ENCODE results near the gene FUT6.
"Not testable (repeated sequence)": the region's sequence is repeated elsewhere in the genome, so short reads cannot be mapped to it uniquely, and the experiment has no call there.

The FUT6 gene, protein sequence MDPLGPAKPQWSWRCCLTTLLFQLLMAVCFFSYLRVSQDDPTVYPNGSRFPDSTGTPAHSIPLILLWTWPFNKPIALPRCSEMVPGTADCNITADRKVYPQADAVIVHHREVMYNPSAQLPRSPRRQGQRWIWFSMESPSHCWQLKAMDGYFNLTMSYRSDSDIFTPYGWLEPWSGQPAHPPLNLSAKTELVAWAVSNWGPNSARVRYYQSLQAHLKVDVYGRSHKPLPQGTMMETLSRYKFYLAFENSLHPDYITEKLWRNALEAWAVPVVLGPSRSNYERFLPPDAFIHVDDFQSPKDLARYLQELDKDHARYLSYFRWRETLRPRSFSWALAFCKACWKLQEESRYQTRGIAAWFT

DNA sequence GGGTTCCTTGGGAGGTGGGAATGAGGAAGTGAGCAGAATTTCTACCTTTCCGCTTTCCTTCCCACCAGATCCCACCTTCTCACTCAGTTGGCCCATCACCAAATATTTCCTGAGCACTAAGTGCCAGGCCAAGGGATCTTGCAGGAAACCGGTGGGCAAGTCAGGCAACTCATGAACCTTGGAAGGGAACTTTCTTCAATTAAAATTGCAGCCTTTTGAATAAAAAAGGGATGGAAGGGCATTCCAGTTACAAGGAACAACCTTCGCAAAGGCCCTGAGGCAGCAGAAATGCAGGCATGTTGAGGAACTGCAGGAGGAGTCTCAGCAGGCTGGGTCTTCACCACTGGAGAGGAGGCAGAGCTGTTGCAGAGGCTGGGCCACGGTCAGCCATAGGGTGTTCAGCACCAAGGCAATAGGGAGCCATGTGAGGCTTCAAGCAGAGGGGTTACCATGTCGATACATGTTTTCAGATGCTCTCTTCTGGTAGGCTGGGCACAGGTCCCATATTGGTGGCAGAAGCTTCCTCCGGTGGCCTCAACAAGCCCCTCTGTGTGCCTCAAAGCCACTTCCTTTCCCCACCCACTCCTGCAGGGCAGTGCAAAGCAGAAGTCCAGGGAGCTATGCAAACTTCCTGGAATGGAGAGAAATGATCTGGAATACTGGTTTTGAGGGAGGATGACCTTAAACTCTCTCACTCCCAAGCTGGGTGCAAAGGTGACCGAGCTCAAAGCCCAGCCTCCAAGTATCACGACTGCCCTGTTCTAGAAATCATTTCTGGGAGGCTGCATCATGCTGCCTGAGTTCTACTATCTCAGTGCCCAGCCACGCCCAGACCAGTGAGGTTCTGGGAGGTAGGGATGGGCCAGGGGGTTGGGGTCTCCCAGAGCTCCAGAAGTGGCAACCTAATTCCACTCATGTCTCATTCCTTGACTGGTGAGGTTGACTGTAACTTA, at the start of gene FUT6:
FUT6 (minus strand) TSS at position 638 of the 953 bp plus-strand sequence. CDS start 7,135 bp downstream, outside the sequence.
- no peak for DNase-seq

DNA sequence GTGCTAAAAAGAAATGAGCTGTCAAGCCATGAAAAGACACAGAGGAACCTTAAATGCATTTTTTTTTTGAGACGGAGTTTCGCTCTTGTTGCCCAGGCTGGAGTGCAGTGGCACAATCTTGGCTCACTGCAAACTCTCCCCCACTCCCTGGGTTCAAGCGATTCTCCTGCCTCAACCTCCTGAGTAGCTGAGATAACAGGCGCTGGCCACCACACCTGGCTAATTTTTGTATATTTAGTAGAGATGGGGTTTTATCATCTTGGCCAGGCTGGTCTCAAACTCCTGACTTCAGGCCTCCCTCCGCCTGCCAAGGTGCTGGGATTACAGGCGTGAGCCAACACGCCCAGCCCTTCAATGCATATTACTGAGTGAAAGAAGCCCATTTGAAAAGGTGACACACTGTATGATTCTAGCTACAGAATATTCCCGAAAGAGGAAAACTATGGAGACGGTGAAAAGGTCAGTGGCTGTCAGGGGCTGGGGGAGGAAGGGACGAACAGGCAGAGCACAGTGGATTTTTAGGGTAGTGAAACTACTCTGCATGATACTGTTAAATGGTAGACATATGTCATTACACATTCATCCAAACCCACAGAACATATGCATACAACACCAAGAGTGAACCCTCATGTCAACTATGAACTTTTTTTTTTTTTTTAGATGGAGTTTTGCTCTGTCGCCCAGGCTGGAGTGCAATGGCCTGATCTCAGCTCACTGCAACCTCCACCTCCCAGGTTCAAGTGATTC, 44.7 kb upstream of the FUT6 start:
- DNase-seq: not testable (repeated sequence)

DNA sequence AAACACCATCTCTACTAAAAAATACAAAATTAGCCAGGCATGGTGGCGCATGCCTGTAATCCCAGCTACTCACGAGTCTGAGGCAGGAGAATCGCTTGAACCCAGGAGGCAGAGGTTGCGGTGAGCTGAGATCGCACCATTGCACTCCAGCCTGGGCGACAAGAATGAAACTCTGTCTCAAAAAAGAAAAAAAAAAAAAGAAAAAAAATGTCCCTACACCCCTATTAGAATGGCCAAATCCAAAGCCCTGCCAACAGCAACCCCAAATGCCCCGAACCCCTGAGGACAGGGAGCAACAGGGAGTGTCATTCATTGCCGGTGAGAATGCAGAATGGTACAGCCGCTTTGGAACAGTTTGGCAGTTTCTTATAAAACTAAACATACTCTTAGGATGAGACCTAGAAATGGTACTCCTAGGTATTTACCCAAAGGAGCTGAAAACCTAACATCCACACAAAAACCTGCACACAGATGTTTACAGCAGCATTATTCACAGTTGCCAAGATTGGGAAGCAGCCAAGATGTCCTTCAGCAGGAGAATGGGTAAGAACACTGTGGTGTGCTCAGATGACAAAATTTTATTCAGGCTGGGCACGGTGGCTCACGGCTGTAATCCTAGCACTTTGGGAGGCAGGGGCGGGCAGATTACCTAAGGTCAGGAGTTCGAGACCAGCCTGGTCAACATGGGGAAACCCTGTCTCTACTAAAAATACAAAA, 43.8 kb upstream of the FUT6 start:
- not testable (repeated sequence) for DNase-seq

DNA sequence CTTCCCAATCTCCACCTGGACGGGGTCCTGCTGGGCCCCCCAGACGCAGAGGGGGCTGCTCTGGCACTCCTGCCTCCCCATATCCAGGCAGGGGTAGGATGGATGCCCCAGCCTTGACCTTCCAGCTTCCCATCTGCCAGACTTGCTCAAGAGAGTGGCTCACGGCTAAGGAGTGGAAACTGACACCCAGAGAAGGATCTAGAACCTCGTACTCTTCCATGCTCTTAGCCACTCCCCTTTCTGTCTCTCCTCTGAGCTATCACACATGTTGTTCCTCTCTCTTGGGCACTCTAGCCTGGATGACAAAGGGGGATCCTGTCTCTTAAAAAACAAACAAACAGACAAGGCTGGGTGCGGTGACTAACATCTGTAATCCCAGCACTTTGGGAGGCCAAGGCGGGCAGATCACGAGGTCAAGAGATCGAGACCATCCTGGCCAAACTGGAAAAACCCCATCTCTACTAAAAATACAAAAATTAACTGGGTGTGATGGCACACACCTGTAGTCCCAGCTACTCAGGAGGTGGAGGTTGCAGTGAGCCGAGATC, 43.0 kb upstream of the FUT6 start:
- DNase-seq: no peak

DNA sequence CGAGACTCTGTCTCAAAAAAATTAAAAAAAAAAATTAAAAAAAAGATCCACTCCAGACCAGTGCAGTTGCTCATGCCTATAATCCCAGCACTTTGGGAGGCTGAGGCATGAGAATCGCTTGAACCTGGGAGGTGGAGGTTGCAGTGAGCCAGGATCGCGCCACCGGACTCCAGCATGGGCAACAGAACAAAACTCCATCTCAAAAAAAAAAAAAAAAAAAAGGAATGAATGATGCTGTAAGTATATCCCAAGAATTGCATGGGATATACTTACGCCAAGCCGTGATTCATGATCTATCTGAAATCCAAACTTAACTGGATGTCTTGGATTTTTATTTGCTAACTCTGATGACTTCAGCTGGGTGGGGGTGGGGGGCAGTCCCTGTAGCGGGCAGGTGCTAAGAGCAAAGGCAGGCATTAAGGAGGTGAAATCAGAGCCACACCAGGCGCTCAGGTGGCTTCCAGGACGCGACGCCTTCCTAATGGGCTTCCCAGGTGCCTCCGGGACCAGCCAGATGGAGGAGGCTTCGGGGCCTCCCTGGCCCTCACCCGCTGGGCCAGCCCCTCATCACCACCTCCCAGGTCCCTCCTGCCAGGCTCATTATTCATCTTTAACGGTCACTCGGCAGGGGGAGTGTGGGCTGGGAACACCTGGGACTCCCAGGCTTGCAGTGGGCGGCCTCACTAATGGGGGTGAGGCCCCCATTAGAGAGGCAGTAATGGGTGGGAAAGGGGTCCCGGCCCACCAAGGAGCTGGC, 42.2 kb upstream of the FUT6 start:
- no peak for DNase-seq

DNA sequence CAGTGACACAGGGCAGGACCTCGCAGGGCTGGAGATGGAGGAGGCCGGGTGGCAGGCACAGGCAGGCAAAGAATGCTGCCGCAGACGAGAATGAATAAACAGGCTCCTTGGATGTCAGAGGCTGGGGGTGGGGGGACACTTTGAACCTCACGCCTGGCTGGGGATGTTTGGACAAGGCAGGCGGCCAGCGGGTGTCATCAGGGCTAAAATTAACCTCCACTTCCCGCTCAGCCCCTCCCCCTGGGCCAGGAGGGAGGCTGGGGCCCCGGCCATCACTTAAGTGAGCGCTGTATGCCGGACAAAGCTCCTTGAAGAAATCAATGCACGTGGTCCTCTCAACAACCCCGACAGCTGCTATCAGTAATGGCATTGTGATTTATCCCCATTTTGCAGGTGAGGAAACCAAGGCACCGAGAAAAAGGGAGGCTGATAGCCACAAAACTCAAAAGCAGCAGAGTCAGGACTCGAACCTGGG, 41.1 kb upstream of the FUT6 start:
- DNase-seq: no peak

DNA sequence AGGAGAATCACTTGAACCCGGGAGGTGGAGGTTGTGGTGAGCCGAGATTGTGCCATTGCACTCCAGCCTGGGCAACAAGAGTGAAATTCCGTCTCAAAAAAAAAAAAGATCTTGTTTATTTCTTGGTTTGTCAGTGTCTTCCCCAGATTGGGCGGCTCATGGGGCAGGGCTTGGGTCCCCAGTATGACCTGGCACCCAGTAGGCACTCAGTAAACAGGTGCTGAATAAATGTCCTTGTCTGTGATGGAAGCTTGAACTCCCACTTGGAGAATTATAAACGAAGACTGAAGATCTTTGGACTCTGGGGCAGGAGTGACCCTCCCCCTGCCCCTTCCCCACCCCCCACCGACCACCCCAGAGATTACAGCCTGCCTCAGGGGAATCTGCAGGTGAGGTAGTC, 40.7 kb upstream of the FUT6 start:
- no peak for DNase-seq

DNA sequence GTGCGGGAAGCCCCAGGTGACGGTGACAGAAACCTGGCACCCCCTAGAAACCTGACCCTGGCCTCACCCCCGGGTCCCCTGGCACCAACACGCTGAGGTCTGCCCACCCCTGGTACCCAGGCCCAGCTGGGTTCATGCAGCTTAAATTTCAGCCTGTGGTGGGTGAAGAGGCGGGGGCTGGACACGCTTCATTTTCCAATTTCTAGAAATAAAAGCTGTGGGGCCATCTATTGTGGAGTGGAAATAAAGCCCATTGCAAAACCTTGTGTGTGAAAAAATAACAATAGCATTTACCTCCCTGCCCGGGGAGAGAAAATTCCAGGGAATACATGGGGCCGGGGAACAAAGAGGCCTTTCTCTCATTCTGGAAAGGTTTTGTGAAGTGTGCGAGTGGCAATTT, 38.4 kb upstream of the FUT6 start:
- DNase-seq: no peak

DNA sequence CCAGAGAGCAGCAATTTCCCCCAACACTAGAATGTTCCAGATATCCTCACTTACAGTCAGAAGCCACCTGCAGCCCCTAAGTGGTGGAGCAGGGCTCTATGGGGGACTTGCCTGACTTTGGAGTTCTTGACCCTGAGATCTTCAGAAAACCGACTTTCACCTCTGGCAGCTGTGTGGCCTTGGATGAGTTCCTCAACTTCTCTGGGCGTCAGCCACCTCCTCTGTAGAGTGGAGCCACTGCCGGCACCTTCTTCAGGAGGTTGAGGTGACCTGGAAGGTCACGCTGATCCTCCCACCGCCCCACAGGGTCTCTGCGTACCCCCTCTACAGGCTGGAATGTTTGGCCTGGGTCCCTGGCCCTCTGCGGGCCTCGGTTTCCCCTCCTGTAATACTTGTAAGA, 37.9 kb upstream of the FUT6 start:
- no peak for DNase-seq

DNA sequence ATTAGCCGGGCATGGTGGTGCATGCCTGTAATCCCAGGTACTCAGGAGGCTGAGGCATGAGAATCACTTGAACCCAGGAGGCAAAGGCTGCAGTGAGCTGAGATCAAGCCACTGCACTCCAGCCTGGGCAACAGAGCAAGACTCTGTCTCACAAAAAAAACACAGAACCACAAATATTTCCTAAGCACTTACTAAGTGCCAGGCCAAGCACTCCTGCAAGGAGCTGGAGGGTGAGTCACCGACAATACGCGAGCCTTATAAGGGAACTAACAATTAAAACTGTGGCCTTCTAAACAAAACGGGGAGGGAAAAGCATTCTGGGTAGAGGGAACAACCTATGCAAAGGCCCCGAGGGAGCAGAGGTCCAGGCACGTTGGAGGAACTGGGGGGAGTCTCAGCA, 35.0 kb upstream of the FUT6 start:
- DNase-seq: not testable (repeated sequence)

DNA sequence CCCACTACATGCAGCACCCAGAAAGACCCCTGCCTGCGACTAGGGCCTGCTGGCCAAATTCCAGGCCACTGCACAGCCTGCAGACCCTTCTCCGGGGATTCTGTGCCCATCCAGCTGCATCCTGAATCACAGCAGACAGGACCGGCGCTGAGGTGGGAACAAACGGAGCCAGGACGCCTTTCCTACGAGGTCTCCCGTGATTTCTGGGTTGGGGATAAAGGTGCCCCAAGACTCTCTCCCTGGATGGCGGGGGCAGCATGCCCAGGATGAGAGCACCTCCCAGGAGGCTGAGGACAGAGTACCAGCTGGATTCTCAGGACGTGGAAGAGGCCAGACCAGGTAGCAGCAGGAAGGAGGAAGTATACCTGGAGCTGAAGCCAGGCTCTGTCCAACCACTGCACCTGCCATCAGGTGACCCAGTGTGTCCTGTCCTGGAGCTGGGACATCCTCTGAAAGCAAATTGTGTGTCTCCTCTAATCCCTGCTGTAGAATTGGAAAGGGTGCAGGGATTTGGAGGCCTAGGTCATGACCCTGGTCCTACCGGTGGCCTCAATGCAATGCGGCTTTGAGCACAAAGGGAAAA, 34.2 kb upstream of the FUT6 start:
- no peak for DNase-seq

DNA sequence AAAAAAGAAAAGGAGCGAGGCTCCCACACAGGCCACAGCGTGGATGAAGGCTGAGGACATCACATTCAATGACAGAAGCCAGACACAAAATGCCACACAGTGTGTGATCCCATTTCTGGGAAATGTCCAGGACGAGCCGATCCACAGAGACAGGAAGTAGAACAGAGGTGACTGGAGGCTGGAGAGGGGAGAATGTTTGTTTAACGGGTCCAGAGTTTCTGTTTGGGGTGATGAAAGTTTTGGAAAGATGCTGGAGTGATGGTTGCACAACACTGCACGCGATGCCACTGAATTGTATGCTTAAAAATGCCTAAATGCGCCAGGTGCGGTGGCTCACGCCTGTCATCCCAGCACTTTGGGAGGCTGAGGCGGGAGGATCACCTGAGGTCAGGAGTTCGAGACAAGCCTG, 31.5 kb upstream of the FUT6 start:
- no peak for DNase-seq

DNA sequence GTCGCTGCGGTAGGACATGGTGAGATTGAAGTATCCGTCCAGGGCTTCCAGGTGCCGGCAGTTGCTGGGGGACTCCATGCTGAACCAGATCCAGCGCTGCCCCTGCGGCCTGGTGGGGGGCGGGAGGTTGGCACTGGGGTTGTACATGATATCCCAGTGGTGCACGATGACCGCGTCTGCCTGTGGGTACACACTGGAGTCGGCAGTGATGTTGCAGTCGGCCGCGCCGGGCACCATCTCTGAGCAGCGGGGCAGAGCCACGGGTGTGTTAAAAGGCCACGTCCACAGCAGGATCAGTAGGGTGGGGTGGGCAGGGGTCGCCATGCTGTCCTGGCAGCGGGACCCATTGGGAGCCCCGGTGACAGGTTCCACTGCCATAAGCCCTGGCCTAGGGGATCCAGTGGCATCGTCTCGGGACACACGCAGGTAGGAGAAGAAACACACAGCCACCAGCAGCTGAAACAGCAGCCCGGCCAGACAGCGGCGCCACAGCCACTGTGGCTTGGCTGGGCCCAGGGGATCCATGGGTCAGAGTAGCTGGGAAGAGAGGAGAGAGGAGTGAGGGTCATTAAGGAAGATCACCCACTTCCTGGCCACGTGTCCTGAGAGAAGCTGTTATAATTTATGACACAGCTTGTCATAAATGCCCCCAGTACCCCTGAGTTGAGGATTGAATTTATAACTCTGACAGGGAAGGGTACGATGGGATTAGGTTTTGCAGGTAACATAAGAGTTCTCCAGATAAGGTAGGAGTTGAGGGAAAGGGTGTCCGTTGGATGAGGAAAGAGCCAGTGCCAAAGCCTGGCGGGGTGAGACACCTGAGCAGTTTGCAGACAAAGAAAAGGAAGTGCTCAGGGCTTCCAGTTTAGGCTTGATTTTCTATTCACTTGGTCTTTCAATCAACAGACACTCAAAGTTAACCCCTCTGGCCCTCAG, 28.0 kb upstream of the FUT6 start:
- DNase-seq: no peak

DNA sequence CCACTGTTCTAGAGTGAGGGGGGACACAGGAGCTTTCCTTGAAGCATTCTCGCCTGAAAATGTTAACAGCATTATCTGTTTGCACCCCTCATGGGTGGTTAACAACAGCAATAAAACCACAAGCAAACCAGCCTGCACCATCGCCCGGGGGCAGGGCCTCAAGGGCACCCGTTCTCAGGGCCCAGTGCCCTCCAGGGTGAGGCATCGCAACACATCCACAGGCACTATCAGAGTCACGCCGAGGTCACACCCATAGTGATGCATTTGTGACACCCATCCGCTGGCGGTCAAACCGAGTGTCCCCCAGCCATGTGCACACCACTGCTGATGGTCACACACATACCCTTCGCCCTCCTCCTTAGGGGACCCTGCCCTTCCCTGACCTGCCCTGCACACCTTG, 26.3 kb upstream of the FUT6 start:
- no peak for DNase-seq

DNA sequence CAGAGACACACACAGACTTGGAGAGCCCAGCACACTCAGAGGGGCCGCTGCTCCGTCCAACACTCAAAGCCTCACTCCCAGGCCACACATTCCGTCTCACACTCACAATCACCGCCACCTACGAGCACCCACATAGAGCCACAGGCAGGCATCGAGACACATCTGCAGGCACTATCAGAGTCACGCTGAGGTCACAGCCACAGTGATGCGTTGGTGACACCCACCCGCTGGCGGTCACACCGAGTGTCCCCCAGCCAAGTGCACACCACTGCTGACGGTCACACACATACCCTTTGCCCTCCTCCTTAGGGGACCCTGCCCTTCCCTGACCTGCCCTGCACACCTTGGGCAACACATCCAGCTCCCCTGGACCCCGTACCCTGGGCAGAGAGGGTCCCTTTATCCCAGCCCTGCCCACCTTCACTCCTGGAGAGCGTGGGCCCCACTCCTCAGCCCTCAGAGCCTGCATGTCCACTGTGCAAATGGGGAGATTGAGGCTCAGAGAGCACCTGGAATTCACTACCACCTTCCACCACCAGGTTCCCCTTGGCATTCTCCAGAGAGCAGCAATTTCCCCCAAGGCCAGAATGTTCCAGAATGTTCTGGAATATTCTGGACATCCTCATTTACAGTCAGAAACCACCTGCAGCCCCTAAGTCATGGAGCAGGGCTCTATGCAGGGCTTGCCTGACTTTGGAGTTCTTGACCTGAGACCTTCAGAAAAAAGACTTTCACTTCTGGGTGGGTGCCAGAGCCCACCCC, 25.4 kb upstream of the FUT6 start:
- no peak for DNase-seq

DNA sequence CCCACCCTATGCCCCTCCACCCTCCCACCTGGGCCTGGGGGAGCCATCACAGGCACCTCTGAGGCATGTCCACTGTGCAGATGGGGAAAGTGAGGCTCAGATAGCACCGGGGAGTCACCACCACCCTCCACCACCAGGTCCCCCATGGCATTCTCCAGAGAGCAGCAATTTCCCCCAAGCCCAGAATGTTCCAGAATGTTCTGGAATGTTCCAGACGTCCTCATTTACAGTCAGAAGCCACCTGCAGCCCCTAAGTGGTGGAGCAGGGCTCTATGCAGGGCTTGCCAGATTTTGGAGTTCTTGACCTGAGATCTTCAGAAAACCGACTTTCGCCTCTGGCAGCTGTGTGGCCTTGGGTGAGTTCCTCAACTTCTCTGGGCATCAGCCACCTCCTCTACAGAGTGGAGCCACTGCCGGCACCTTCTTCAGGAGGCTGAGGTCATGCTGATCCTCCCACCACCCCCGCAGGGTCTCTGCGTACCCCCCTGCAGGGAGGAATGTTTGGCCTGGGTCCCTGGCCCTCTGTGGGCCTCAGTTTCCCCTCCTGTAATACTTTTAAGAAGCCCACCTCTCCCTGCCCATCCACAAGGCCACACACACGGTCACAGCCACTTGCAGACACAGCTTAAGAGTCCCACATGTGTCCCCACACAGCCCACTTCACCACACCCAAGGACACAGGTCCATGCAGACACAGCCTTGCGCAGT, 24.7 kb upstream of the FUT6 start:
- no peak for DNase-seq

DNA sequence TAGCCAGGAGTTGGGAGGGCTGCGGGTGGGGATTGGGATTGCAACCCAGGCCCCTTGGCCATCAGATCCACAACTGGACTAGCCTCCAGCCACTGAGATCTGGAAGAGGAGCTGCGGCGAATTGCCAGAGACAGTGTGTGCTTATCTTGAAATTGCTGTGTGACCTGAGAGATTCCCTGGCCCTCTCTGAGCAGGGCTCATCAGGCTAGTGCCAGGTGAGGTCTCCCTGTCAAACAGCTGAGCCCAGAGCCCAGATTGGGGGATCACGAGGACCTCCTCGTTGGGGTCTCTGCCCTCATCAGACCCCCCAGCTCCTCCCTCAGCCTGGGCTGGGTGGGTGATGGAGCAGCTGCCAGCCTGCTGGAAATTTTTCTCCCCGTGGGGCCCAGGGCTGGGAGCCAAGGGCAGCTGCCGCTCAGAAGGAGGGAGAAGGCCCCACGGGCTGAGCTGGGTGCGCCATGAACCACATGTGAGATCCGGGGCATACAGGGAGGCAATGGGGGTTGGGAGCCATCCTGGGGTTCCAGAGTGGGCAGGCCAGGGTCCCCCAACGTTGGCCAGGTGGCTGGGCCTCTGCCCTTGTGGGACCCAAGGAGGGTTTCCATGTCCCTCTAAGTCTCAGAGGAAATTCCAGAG, 23.6 kb upstream of the FUT6 start:
- no peak for DNase-seq
